ENCODE measurements around the gene AOAH. TPM values are rescaled to one million over a fixed set of nuclear protein-coding genes. Genes with fewer than 3 reads are reported as not detected.

The AOAH gene
- total RNA-seq, 1 donor from 2014 or later: not detected

DNA sequence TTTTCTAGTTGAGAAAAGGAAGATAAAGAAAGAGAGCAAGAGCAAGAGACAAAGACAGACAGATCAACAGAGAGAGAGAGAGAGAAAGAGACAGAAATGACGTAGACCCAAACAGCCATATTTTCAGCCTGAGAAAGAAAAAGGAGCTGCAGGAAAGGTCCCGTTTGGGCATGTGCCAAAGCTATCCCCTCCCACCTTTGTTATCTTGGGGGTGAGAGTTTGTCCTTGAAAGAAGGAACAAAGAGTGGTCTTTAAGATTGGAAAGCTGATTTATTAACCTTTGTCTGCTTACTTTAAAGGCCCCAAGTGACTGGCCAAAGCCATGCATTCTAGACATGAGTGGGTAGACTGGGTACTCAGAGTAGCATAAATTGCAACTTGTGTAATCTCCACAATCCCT, 98.2 kb downstream of the AOAH start:
- DNase-seq: no peak

DNA sequence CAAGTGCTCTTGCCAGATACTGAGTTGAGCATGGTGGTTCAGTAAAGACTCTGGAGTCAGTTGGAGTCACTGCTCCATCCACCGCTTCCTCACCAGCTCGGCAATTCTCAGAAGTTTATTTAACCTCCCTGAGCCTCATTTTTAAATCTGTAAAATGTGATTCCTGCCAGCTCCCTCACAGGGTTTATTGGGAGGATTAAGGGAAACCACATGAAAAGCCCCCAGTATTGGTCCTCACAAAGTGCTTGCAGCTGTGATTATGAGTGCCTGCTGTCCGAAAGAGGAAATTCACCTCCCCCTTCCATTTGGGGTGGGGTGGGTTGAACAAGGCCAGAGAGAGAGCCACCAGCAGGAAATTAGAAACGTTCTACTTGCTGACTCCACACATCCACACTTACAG, 99.0 kb downstream of the AOAH start:
- no peak for DNase-seq

DNA sequence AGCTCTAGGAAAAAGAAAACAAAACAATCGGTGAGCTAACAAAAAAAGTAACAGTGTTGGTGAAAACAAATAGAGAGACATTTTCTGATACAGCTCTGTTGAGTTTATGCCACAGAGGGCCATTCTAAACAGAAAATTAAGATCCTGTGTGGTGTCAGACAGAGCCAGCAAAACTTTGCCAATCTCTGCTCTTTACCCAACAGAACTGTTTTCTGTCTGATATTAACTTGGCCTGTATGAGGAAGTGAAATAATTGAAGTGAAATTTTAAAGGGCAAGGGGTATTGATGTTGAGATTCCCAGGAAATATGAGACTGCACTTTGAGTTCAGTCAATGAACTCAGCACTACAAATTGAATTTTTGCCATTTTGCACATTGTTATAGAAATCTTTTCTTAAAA, 101.0 kb downstream of the AOAH start:
- no peak for DNase-seq

DNA sequence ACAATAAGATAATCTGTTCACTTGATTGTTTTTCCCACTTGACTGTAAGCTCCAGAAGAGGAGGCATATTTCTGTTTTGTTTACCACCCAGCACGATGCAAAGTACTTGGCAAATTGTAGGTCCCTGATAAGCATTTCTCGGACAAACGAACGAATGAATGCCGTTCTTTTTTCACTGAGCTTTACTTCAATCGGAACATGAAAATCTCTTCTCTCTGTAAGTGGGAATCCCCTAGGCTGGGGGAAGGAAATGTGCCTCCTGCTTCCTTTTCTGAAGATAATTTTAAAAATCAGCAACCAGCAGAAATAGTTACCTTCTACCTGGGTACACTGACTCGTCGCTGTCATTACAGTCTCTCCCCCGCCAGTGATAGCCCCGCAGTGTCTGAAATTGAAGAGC, 102.9 kb downstream of the AOAH start:
- DNase-seq: no peak

DNA sequence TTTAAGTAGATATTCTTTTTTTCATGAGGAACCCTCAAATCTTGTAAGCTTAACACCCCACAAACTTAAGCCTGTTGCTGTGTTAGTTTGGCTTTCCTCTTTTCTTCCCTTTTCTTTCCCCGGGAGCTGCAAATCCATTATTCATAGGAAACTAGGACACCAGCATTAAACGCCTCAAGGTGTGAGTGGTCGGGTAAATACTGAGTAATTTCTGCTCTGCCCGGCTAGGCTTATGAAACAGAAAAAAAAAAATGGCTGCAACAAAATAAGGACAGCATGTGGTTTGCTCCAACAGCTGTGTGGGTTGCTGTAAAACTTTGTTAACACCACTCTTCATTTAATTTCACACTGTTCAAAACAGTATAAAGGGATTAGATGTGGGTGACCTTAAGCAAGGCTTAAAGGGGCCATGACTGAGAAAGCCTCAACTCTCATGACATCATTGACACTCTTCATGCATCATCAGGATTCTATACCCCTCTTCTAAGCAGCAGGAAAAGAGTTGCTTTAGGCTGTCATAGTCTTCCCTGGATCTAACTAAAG, 104.1 kb downstream of the AOAH start:
- DNase-seq: no peak

DNA sequence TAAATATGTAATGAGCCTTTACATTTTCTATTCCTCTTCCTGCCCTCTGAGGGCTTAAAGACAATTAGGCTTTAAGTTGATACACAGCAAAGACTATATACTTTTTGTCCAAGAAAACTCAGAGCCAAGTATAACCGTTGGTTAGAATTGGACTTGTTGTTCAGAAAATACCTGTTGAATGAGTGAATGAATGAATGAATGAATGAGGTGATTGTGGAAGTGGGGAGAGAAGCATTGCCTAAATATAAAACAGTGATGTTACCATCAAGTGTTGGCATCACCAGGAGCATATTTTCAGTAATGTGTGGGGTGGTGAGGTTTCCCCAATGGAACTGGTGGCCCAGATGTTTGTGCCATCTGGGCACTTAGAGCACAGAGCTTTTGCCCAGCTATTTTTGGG, 106.9 kb downstream of the AOAH start:
- DNase-seq: no peak

DNA sequence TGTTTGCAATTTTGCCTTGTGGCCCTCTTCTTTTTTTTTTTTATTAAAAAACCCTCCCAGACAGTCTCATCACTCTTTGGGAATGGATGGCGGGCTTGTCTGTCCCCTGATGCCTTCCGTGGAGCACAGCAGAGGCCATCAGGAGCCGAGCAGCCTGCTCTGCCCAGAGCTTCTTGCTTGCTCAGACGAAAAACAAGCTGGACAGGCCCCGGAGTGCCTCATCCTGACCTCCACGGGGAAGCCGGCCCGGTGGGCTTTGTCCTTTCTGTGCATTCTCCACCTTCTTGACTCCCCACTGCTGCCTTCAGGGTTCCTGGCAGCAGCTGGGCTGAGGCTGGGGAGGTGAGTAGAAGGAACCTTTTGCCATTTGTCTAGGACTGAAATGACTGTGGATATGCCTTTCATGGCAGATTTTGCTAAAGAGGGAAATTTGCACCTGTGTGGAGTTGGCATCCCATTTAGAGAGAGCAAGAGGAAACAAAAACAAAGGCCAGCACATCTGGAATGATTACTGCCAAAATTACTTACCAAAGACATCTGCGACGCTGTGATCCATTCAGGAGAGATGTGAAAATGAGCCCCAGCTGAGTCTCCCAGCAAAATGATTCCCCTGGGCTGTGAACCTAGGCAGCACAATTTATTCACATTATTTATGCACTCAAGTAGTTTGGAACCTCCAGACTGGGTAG, 108.3 kb downstream of the AOAH start:
- no peak for DNase-seq

DNA sequence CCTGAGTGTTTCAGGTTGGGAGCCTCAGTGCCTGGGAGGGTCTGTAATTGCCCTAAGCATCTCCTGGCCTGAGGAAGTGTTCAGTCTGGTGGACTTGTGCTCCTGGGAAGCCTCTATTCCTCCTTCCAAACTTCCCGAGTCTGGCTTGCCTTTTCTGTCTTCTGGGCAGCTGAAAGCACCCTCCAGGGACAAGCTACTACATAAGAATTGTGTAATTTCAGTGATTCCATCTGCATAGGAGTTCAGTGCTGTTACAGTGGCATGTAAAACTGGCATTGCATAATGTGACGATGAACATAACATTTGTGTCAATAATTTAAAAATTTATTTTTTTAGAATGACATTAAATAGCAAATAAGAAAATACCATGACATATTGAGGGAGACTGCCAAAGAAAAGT, 109.3 kb downstream of the AOAH start:
- no peak for DNase-seq

DNA sequence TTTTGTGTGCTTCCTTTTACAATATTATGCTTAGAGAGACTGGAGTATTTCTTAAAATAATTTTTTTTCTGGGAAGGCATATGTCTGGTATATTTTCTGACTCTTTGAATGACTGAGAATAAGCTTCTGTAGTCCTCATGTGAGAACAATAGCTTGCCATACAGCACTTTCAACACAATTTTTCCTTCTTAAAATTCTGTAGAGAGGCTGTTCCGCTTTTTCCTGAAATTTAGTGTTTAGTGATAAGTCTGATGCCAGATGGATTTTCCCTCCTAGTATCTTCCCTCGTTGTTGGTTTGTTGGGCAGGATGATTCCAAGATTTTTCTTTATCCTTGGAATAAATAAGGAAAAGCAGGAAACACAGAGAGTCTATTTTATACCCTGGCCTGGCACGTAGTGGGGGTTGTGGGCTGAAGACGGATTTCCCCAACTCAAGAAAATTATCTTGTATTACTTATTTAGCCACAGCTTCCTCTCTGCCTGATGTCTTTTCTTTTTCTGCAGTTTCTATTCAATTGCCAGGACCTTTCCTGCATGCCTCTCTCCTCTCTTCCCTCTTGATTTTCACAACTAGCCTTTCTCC, 111.2 kb downstream of the AOAH start:
- DNase-seq: no peak

DNA sequence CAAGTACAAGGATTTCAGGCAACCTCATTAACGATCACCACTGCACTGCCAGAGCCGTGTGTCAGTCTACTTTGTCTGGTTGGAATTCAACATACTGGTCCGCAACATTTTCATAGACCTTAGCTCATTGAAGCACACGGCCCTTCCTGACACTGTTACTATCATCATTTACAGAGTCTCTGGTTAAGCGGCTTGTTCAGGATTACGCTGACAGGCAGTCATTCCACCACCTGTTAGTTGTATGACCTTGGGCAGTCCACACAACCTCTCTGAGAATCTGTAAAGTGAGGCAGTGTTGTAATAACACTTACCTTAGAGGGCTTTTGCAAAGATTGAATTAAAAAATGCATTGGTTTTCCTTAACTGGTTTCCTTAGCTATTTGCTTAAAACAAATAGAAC, 112.6 kb downstream of the AOAH start:
- no peak for DNase-seq

DNA sequence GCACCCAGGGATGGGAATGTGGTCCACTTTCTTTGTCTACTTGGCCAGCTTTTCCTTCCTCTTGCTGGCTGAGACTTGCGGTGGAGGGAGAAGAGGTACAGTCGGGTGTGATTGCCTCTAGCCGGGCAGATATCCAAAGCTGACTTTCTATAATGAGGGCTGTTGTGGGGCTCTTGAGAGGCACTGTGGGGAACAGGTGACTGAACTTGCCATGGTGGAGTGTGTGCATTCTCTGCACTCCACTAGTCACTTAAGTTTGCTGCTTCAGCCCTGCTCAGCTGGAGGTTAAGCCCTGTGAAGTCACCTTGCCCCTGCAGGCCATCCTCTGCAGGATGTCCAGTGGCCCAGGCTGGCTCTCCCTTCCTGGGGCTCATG, 116.6 kb downstream of the AOAH start:
- no peak for DNase-seq

DNA sequence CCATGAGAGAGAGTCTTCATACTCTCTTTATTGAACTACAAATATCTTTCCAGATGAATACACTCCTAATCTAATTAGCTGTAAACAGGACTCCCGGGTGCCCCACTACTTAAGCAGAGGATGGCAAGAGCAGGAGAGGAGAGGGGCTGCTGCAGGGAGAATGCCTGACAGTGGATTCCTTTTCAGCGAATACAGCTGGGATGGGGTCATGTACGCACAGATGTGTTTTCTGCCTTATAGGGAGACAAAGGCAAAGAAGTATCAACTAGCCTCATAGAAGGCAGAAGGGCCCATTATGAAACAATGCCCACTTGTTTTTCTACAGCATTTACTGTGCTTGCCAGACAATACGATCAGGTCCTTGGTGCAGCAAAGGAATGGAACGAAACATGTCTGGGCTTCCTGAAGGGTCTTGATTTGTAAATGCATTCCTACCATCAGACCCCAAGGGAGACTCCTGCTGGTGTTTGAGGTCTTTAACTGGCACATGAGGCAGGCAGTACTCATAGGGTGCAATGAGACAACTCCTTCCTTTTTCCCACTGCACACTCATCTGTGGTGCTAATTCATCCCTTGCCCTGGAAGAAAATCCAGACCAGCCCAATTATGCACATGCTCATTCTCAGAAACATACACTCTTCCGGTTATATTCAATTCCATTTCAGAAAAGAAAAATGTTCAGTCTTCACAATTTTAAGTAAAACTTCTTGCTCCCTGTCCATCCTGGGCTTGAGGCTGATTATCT, 117.1 kb downstream of the AOAH start:
- DNase-seq: no peak

DNA sequence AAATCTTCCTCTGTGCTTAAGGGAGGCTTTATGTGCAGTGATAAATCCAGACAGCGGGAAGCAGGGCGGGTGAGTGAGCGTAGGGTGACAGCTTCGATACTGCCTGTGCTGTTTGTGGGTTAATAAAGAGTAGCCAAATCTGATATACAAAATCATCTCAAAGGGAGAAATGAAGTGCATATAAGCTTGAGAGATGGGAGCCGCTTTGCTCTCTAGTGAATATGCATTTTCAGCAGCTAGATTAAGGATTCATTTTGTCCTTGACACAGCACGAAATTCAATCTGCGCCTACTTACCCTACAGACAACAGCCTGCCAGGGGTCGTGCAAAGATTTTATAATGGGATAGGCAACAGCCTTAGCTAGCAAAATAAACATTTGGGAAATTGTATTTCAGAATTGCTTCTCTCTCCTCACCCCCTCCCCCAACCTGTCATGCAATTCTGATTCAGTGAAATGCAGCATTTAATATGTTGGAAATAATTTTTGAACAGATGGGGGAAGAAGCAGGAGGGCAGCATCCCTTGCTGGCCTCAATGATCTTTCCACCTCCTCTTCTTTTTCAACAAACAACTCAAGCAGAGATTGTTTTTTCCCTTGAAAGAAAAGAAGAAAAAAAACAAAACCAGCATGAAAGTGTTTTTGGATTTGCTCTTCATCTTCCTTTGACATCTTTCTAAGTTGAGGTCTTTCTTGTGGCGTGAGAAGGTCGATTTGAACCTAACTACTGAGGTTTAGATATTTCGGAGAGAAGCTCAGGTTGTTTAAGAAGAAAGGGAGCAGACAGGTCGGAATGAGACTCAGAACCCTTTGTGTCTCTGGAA, 117.9 kb downstream of the AOAH start:
- no peak for DNase-seq

DNA sequence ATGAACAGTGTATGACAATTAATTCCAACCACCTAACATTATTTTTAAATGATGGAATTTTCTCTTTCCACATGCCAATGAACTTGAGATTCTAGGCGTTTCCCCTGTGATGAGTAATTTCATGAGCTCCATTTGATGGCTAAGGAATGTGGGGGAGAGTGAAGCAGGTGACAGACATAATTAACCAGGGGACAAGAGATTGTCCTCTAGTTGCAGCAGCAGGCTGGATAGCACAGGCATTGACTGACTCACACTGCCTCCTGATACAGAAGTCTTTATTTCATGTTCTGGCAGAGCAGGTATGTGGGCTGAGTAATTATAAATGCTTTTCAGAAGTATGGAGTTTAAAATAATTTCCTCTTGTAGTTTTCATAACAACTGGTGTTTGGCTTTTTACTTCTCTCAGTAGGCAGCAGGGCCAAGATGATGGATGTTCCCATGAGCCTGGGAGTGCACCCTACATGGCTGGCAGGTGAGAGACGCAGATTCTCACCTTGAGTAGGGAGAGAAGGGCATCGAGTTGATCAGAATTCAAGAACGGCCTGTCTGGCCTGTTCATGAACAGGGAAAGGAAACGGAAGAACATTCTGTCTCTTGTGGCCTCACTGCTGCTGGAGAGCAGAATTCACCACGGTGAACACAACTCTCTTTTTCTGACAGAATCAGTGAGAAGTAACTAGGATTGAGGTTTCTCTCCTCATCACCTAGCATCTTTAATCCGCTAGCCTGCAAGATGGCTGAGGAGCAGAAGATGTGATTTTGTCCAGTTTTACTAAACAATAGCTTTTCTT, 118.8 kb downstream of the AOAH start:
- DNase-seq: no peak

DNA sequence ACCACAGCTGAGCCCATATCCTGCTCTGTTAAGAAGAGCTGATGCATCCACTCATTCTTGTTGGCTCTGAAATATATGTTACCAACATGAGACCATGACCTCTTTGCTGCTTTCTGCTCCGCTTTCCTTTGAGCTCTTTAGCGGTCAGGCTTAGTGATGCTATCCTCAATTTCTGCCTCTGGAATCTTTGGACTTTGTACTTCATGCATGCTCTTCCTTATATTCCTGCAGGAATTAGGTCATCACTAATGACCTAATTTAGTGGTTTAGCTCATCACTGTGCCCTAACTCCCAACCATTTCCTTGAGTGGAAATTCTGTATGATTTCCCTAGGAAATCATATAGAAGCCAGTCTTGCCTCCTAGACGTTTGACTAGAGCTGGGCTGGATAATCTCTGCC, 119.5 kb downstream of the AOAH start:
- DNase-seq: no peak

DNA sequence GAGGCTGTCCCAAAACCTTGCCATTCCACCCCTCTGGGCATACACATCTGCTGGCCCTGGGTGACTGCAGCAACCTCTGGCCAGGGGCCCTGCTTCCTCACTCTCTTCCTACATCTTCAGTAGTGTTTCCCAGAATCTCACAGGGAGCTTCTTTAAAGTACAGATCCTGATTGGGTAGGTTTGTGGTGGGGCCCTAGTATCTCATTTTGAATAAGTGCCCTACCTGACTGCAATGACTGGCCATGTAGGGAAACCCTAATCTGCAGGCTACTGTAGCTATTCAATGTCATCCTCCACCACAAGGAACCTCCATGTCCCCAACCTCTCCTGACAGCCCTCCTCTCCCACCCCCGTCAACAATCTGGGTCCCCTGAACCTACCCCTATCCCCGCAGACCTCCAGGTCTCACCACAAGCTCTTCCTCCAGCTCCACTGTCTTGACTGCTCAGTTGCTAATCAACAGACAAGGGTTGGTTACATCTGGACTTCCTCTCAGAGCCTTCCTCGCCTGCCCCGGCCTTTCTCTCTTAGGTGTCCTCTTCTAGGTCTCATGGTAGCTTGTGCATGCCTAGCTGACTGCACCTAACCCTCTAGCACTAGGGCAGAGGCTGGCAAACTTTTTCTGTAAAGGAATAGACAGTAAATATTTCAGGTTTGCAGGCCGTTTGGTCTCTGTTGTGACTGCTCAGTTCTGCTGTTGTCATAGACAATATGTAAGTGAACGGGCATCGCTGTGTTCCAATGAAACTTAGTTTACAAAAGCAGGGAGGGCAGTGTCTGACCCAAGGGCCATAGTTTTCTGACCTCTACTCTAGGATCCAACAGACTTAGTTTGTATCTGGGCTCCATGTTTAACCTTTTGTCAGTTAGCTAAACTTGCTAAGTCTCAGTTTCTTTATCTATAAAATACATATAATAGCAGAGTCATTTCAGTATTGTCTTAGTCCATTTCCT, 121.1 kb downstream of the AOAH start:
- DNase-seq: no peak

DNA sequence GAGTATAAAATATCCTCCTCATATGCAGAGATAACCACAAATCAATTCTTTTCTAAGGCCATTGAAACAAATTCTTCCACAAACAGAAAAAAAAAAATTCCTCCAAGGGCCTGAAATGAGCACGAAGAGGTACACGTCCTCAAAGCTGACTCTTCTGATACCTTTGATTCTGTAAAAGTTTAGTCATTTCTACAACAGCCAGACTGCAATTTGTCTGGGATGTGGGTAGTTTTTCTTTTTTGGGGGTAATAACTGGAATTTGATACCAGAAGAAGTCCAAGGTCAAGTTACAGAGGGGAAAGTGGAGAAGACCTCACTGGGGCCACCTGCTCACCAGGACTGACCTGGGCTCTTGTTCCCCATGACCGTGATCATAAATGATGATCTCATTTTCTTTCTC, 121.8 kb downstream of the AOAH start:
- no peak for DNase-seq

DNA sequence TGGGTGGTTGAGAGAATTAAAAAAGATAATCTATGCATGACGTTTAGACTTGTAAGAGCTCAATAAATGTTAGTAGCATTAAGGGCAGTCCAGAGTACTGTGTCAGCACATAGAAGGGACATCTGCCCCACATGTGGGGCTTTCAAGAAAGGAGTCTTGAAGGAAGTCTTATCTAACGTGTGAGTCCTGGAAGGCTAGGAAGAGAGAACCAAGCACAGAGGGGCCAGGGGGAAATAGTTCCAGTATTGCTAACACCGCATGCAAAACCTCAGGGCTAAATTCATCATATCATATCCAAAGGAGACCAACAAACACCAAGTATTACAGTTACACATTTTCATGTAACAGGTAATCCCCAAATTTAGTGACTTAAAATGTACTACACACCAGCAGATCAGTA, 122.7 kb downstream of the AOAH start:
- no peak for DNase-seq

DNA sequence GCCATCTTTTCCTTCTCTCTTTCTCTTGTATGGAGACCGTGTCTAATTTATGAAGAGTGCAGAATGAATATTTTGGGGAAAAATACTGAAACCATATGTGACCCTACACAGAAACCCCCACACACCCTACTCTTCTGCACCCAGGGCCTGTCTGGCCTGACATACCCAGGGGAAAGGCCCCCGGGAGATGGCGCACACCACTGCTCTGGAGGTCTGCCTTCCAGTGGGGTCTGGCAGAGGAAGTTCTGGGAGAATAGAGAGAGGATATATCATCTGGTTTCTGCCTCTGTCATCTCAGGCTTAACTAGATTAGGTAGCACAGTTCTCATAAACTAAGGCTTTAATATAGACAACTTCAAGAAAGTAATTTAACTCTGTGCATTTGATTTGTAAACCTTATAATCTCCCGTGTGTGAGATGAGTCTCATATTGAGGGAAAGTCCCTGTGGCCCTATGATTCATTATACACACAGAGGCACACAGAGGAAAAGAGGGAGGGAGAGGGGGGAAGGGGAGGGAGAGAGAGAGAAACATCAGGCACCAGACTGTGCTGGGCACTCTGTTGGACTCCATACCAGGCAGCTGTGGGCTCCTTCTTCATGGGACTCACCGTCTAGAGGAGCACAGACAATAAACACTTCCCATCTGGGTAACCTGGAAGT, 123.3 kb downstream of the AOAH start:
- DNase-seq: no peak

DNA sequence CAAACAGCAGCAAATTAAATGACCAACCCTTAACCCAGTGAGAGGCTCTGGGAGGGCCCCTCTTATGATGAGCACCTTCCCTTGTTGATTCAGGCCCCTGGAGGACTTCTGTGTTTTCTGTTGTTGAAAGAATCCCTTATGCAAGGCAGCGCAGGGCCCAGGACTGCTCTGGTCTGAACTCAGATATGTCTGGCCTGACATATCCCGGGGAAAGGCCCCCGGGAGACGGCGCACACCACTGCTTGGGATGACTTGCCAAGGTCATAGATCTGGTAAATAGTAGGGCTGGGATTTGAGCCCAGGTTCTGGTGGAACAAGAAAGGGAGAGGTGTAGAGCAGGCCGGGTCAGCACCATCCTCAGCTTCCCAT, 124.0 kb downstream of the AOAH start:
- no peak for DNase-seq
